GM13976 (cell line): ENCODE measurements around the gene GALNT12.

ENCODE experiments used
- DNase-seq: peaks from one replicate; pipeline ENCODE4 v3.0.0; 2012; ENCODE audit warnings: low spot score
- CTCF ChIP-seq: IDR thresholded peaks from 2 replicates; pipeline ENCODE4 v1.5.1; 2012; ENCODE audit warnings: borderline replicate concordance, mild to moderate bottlenecking; ENCODE audit not compliant: insufficient read depth; ENCODE audit errors: extremely low read depth, missing control alignments, control extremely low read depth
- in situ Hi-C: fragments of 300-500 bp; cut with MboI; formaldehyde crosslinking; loops from one replicate; pipeline ENCODE4 v1.12.0; 2022; ENCODE audit warnings: low sequenced_read_pairs, mixed read lengths, inconsistent platforms; ENCODE audit not compliant: unreplicated experiment

GALNT12 gene

DNA sequence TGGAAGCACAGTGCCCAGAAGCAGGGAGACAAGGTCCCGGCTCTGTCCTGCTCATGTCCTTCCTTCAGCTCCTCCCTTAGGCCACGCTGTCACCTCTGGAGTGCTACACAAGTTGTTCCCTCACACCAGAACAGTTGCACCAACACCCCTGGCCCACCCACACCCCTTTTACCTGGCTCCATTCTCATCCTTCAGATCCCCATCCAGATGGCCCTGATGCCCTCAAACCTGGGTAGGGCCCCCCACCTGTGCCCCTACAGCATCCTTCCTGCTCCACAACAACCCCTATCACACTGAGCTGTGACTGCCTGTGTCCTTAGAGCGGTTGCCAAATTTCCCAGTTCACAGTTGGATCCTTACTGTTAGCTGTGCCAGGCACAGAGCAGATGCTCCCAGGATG is 40.3 kb upstream of the GALNT12 start:
- no peak for TF ChIP-seq CTCF
- in situ Hi-C loops = loop anchor here (25.0 kb wide), 1 partner anchor 230 kb away; no protein-coding TSS in a partner anchor
- DNase-seq = no peak

DNA sequence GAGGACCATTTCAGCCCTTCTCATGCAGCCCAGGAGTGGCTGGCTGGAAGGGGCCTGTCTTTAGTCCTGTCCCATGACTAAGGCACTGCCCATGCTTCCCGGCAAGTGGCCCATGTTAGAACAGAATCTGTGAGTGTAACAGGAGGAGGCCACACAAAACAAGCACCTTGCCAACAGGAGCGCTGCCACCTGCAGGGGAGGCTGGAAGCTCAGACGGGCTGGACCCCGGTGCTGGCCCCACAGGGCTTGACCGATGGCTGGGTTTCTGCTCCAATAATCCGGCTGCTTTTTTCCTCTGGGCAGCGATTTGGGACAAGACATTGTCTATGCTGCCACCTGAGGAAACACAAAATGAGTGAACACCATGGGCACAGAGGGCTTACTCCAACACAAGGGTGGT is 39.6 kb upstream of the GALNT12 start:
- TF ChIP-seq CTCF = no peak
- in situ Hi-C loops = loop anchor here (25.0 kb wide), 1 partner anchor 231 kb away; no protein-coding TSS in a partner anchor
- DNase-seq = no peak

DNA sequence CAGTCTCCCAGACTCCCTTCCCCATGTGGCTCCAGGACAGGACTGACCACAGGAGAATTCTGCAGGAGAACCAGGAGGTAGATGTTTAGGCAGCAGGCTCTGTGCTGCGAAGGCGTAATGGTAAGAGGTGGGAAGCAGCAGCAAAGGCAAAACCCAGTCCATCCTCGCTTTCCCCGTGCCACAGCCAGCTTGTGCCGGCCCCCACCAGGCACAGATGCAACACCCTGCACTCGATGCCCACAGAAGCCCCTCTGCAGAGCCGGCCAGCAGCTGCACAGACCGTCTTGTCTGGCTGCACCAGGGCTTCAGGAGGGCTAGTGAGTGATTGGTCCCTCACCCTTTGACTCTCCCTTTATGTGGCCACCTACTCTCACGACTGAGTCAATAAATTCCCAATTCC is 39.1 kb upstream of the GALNT12 start:
- no peak for TF ChIP-seq CTCF
- in situ Hi-C loops = loop anchor here (25.0 kb wide), 1 partner anchor 231 kb away; no protein-coding TSS in a partner anchor
- no peak for DNase-seq

- no peak for DNase-seq
- in situ Hi-C loops = loop anchor here (10.0 to 25.0 kb wide), 2 partner anchors 233 to 456 kb away; no protein-coding TSS in a partner anchor
- no peak for TF ChIP-seq CTCF
Measured at GRCh38 chr9:98770717-98771116, 36.8 kb upstream of the GALNT12 start.

DNA sequence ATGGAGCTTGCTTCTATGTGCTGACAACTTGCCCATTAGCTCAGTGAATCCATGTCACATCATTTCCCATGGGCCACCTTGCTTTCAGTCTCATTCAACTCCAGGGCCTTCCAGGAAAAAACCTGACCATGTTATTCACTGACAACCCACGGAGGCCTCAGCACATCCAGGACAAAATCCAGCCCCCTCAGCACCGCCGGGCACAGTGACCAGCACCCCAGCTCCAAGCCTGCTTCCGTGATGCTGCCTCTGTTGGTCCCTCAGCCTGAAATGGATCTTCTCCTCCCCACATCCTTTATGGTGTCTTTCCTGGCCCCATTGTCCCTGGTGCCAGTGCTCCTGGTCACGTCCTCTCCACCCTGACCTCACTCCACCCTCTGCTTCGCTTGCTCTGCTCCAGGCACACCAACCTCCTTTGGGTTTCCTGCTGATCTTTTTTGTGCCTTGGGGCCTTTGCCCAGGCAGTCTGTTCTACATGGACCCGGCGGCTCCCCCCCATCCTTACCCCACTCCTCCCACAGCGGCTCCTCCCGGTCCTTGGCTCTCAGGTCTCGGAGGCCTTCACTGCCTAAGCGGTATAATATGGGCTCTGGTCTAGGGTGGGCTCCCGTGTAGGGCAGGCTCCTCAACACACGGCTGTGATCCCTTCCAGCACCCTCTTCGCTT is 36.1 kb upstream of the GALNT12 start:
- no peak for TF ChIP-seq CTCF
- in situ Hi-C loops = loop anchor here (10.0 to 25.0 kb wide), 2 partner anchors 234 to 457 kb away; no protein-coding TSS in a partner anchor
- DNase-seq = no peak

DNA sequence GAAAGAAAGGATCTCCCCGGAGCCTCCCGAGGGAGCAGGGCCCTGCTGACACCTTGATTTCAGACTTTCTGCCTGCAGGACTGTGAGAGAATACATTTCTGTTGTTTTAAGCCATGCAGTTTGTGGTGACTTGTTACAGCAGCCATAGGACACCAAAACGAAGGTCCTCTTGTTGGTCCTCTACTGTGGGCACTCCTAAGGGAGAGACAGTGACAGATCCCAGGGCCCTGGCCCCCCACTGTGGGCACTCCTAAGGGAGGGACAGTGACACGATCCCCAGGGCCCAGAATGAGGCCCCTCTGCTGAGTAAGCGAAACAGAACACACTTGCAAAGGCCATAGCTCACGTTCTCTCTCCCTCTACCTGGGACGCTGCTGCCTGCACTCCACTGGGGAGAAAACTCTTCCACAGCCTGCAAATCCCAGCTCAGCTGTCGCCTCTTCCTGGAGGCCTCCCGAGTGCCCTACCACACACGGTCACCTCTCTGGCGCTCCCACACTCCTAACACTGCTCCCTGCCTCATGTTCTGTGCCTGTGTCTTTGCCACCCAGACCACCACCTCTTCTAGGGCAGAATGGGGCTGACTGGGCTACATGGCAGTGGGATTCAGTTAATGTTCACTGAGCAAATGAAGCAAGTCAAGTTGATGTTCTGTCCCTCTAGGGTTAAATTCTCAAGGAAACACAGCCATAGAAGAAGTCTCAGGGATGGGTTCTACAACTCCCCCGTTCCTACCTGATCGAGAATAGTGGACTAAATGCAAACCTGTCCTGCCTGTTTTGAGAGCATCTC is 34.9 kb upstream of the GALNT12 start:
- DNase-seq = no peak
- no peak for TF ChIP-seq CTCF
- in situ Hi-C loops = loop anchor here (10.0 to 25.0 kb wide), 2 partner anchors 235 to 458 kb away; no protein-coding TSS in a partner anchor
